Epithelial cell of esophagus (primary cell): ENCODE data around the gene TGM1.
A peak's percentile ranks its signal among the peaks of the same experiment; 100 is the strongest.

Experiments used
- DNase-seq: peaks from one replicate; pipeline ENCODE4 v3.0.0; 2010; ENCODE audit warnings: low read depth
- H3K4me3 ChIP-seq: 2 replicates; pipeline ENCODE4 v1.5.1; 2011; ENCODE audit warnings: mild to moderate bottlenecking, low read length, control low read depth
- TF ChIP-seq, protein P1 (sequence below): IDR thresholded peaks from 2 replicates; pipeline ENCODE4 v1.5.1; 2011; ENCODE audit warnings: low read depth, mild to moderate bottlenecking, low read length, control low read depth, inconsistent platforms; ENCODE audit not compliant: insufficient read depth; ENCODE audit errors: missing control alignments

The TGM1 gene

GRCh38 chr14:24262821-24263733, at the start of gene TGM1:
TGM1 (minus strand) TSS chr14:24263177; CDS start chr14:24262352, 825 bp downstream.
- DNase-seq = peak; percentile 41
- TF ChIP-seq, protein P1, sequence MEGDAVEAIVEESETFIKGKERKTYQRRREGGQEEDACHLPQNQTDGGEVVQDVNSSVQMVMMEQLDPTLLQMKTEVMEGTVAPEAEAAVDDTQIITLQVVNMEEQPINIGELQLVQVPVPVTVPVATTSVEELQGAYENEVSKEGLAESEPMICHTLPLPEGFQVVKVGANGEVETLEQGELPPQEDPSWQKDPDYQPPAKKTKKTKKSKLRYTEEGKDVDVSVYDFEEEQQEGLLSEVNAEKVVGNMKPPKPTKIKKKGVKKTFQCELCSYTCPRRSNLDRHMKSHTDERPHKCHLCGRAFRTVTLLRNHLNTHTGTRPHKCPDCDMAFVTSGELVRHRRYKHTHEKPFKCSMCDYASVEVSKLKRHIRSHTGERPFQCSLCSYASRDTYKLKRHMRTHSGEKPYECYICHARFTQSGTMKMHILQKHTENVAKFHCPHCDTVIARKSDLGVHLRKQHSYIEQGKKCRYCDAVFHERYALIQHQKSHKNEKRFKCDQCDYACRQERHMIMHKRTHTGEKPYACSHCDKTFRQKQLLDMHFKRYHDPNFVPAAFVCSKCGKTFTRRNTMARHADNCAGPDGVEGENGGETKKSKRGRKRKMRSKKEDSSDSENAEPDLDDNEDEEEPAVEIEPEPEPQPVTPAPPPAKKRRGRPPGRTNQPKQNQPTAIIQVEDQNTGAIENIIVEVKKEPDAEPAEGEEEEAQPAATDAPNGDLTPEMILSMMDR = no peak
- H3K4me3 ChIP-seq = peak within 1 kb of the TSS; percentile 55

GRCh38 chr14:24311837-24312615, 49.0 kb upstream of the TGM1 start:
- H3K4me3 ChIP-seq = peak overlapping the region; percentile 57
- TF ChIP-seq, protein P1 = peak; percentile 18
- peak; percentile 70 for DNase-seq

GRCh38 chr14:24310646-24311604, 47.9 kb upstream of the TGM1 start, which contains the start of gene LTB4R:
LTB4R (plus strand) TSS chr14:24311502; CDS start chr14:24315652, 4,150 bp downstream.
- H3K4me3 ChIP-seq = peak within 1 kb of the TSS; percentile 57
- peak; percentile 70 for DNase-seq
- TF ChIP-seq, protein P1 = no peak

DNA sequence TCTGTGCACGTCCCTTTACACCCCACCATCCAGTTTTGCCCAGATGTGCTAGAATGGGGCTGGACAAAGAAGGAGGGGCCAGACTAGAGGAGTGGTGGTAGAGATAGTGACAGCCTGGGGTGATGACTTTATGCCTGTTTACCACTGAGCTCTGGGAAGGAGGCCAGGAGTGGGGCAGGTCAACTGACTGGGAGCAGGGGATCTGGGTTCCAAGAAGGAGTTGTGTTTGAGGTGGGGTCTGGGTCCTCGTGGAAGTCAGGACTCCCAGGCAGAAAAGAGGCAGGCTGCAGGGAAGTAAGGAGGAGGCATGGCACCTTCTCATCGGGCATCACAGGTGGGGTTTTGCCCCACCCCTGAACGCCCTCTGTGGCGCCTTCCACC, 47.3 kb upstream of the TGM1 start:
- no peak for DNase-seq
- TF ChIP-seq, protein P1 = no peak
- H3K4me3 ChIP-seq = peak overlapping the region; percentile 57

GRCh38 chr14:24309538-24310264, 46.7 kb upstream of the TGM1 start, which contains the start of gene LTB4R2:
LTB4R2 (plus strand) TSS chr14:24310140; CDS start chr14:24310665, 525 bp downstream.
- peak within 1 kb of the TSS; percentile 57 for H3K4me3 ChIP-seq
- TF ChIP-seq, protein P1 = peak; percentile 32
- peak; percentile 92 for DNase-seq
